Trophoblast cell (in vitro differentiated cells and primary cell): ENCODE measurements around the gene ING5.

Experiments
- DNase-seq, 2 donors: peaks; one replicate each; pipeline ENCODE4 v3.0.0-alpha.2; 2016
- H2AFZ ChIP-seq: 2 replicates; pipeline ENCODE4 v1.6.1; 2013; ENCODE audit warnings: low read length, moderate library complexity, mild to moderate bottlenecking; ENCODE audit not compliant: insufficient read depth, poor library complexity
- H2AK5ac ChIP-seq: 2 replicates; pipeline ENCODE4 v1.6.1; 2013; ENCODE audit warnings: mild to moderate bottlenecking, low read length
- H2BK120ac ChIP-seq: 2 replicates; pipeline ENCODE4 v1.6.1; 2013; ENCODE audit warnings: low read length, mild to moderate bottlenecking, moderate library complexity; ENCODE audit not compliant: insufficient read depth, poor library complexity
- H2BK12ac ChIP-seq: 2 replicates; pipeline ENCODE4 v1.6.1; 2013; ENCODE audit warnings: mild to moderate bottlenecking, low read length, moderate library complexity
- H2BK5ac ChIP-seq: 2 replicates; pipeline ENCODE4 v1.6.1; 2013; ENCODE audit warnings: low read length, low read depth, moderate library complexity, mild to moderate bottlenecking; ENCODE audit not compliant: poor library complexity
- H3K14ac ChIP-seq: 2 replicates; pipeline ENCODE4 v1.6.1; 2013; ENCODE audit warnings: mild to moderate bottlenecking, low read length
- H3K18ac ChIP-seq: 2 replicates; pipeline ENCODE4 v1.6.1; 2013; ENCODE audit warnings: mild to moderate bottlenecking, low read length
- H3K23ac ChIP-seq: 2 replicates; pipeline ENCODE4 v1.6.1; 2013; ENCODE audit warnings: low read length
- H3K27ac ChIP-seq: 2 replicates; pipeline ENCODE4 v1.5.1; 2013; ENCODE audit warnings: low read depth, mild to moderate bottlenecking, inconsistent platforms, low read length, moderate library complexity
- H3K27me3 ChIP-seq: 2 replicates; pipeline ENCODE4 v1.6.1; 2013; ENCODE audit warnings: inconsistent platforms, mild to moderate bottlenecking, low read length, moderate library complexity; ENCODE audit not compliant: insufficient read depth
- H3K36me3 ChIP-seq, 2 experiments: 1 replicate in 1 of 2; 2 replicates in 1 of 2; pipeline ENCODE4 v1.6.1; 2013; ENCODE audit warnings: low read length in 2 of 2, mild to moderate bottlenecking in 2 of 2, moderate library complexity in 1 of 2; ENCODE audit not compliant: insufficient read depth in 2 of 2, control insufficient read depth in 1 of 2
- H3K4ac ChIP-seq: 2 replicates; pipeline ENCODE4 v1.6.1; 2013; ENCODE audit warnings: low read depth, mild to moderate bottlenecking, low read length, moderate library complexity
- H3K4me1 ChIP-seq, 2 experiments: 1 replicate in 1 of 2; 2 replicates in 1 of 2; pipeline ENCODE4 v1.6.1; 2013; ENCODE audit warnings: low read length in 2 of 2, mild to moderate bottlenecking in 2 of 2, moderate library complexity in 1 of 2; ENCODE audit not compliant: insufficient read depth in 2 of 2, control insufficient read depth in 1 of 2
- H3K4me2 ChIP-seq: 2 replicates; pipeline ENCODE4 v1.6.1; 2013; ENCODE audit warnings: inconsistent platforms, mild to moderate bottlenecking, low read length, moderate library complexity
- H3K4me3 ChIP-seq: 2 replicates; pipeline ENCODE4 v1.5.1; 2013; ENCODE audit warnings: mild to moderate bottlenecking, low read depth, low read length, inconsistent platforms
- H3K79me1 ChIP-seq: one replicate; pipeline ENCODE4 v1.6.1; 2013; ENCODE audit warnings: low read length
- H3K79me2 ChIP-seq: 2 replicates; pipeline ENCODE4 v1.6.1; 2013; ENCODE audit warnings: low read length, mild to moderate bottlenecking; ENCODE audit not compliant: control insufficient read depth, insufficient read depth, poor library complexity
- H3K9ac ChIP-seq: 2 replicates; pipeline ENCODE4 v1.6.1; 2013; ENCODE audit warnings: mild to moderate bottlenecking, low read length
- H3K9me3 ChIP-seq: 2 replicates; pipeline ENCODE4 v1.6.1; 2013; ENCODE audit warnings: low read depth, mild to moderate bottlenecking, control low read depth, inconsistent platforms, low read length; ENCODE audit not compliant: insufficient read depth
- H4K12ac ChIP-seq: 2 replicates; pipeline ENCODE4 v1.6.1; 2013; ENCODE audit warnings: low read depth, mild to moderate bottlenecking, low read length, moderate library complexity
- H4K8ac ChIP-seq: 2 replicates; pipeline ENCODE4 v1.6.1; 2013; ENCODE audit warnings: low read depth, mild to moderate bottlenecking, low read length, moderate library complexity
- H4K91ac ChIP-seq: one replicate; pipeline ENCODE4 v1.6.1; 2013; ENCODE audit warnings: low read depth, mild to moderate bottlenecking, low read length, moderate library complexity
- WGBS: extraction: QIAGEN DNeasy Blood & Tissue Kit; methylation state at CpG from one replicate; pipeline ENCODE4 v1.1.7; 2013; ENCODE audit warnings: missing lambda C conversion rate; ENCODE audit not compliant: insufficient read length, insufficient coverage; ENCODE audit errors: extremely low coverage; 5-methylcytosine and 5-hydroxymethylcytosine counted together

ING5 gene

GRCh38 chr2:241753493-241753892 is 51.7 kb downstream of the ING5 start:
- Histone ChIP-seq H3K14ac (no peak overlapping the region), H3K9ac (no peak overlapping the region), H3K4me3 (no peak overlapping the region), H2BK12ac (no peak overlapping the region), H3K9me3 (no peaks in the 10 kb centered on the region), H4K8ac (no peak overlapping the region), H3K4ac (no peak overlapping the region), H3K27ac (no peak overlapping the region), H4K12ac (no peak overlapping the region), H3K36me3 (peaks cover 25 to 30% of the 10 kb centered on the region in 2 experiments), H3K4me1 (no peaks in the 10 kb centered on the region), H2AFZ (no peak overlapping the region), H3K4me2 (no peak overlapping the region), H3K79me1 (no peaks in the 10 kb centered on the region), H3K79me2 (no peaks in the 10 kb centered on the region), H4K91ac (peak overlapping the region; percentile 61), H3K23ac (no peak overlapping the region), H2AK5ac (no peak overlapping the region), H3K27me3 (no peaks in the 10 kb centered on the region), H2BK5ac (no peak overlapping the region), H2BK120ac (no peak overlapping the region), H3K18ac (no peak overlapping the region)
- no CpG with 5 or more reads among the region's 17 CpGs for WGBS
- no peak for DNase-seq

DNA sequence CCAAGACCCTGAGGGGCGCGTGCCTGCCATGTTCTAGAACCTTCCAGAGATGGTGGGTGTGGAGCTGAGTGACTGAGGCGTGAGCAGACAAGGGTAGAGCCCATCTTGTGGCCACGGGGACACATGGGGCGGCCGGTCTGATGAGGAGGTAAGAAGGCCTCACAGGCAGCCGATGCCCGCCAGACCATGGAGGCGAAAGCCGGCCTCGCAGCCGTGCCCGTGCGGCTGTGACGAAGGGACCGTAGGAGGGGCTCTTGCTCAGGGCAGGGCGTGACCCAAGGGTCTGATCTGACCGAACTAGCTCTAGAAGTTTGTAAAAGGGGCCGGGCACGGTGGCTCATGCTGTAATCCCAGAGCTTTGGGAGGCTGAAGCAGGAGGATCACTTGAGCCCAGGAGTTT is 52.2 kb downstream of the ING5 start:
- Histone ChIP-seq H3K4ac (no peak overlapping the region), H3K9ac (no peak overlapping the region), H4K91ac (peak overlapping the region; percentile 61), H3K23ac (no peak overlapping the region), H3K27me3 (no peaks in the 10 kb centered on the region), H2BK120ac (no peak overlapping the region), H4K8ac (no peak overlapping the region), H3K27ac (no peak overlapping the region), H3K79me2 (no peaks in the 10 kb centered on the region), H3K18ac (no peak overlapping the region), H2BK5ac (no peak overlapping the region), H3K79me1 (no peaks in the 10 kb centered on the region), H3K4me1 (no peaks in the 10 kb centered on the region), H2BK12ac (no peak overlapping the region), H4K12ac (no peak overlapping the region), H3K4me2 (no peak overlapping the region), H2AK5ac (no peak overlapping the region), H3K36me3 (peaks cover 23 to 25% of the 10 kb centered on the region in 2 experiments), H3K4me3 (no peak overlapping the region), H3K9me3 (no peaks in the 10 kb centered on the region), H2AFZ (no peak overlapping the region), H3K14ac (no peak overlapping the region)
- no peak for DNase-seq
- no CpG with 5 or more reads among the region's 20 CpGs for WGBS

- H3K18ac ChIP-seq, result no peak overlapping the region
- H2BK5ac ChIP-seq, result no peak overlapping the region
- peaks cover under 1% of the 10 kb centered on the region for H3K9me3 ChIP-seq
- H3K27me3 ChIP-seq, result no peaks in the 10 kb centered on the region
- no peak overlapping the region for H3K4me3 ChIP-seq
- no peak overlapping the region for H3K27ac ChIP-seq
- no peak overlapping the region for H2AK5ac ChIP-seq
- H4K8ac ChIP-seq, result no peak overlapping the region
- H2BK120ac ChIP-seq, result no peak overlapping the region
- no peak overlapping the region for H3K4ac ChIP-seq
- H3K14ac ChIP-seq, result no peak overlapping the region
- no peak overlapping the region for H3K23ac ChIP-seq
- H2BK12ac ChIP-seq, result no peak overlapping the region
- peaks cover 0 to 2% of the 10 kb centered on the region in 2 experiments for H3K4me1 ChIP-seq
- no peaks in the 10 kb centered on the region for H3K79me1 ChIP-seq
- H3K9ac ChIP-seq, result no peak overlapping the region
- WGBS, result no CpG with 5 or more reads among the region's 18 CpGs
- H3K36me3 ChIP-seq, result peaks cover 21 to 26% of the 10 kb centered on the region in 2 experiments
- H2AFZ ChIP-seq, result no peak overlapping the region
- H3K4me2 ChIP-seq, result no peak overlapping the region
- H4K12ac ChIP-seq, result no peak overlapping the region
- no peak for DNase-seq
- no peak overlapping the region for H4K91ac ChIP-seq
- H3K79me2 ChIP-seq, result no peaks in the 10 kb centered on the region
Observed at GRCh38 chr2:241755166-241755565, 53.3 kb downstream of the ING5 start.

- Histone ChIP-seq H4K8ac (no peak overlapping the region), H3K14ac (no peak overlapping the region), H2AFZ (no peak overlapping the region), H2BK12ac (no peak overlapping the region), H3K79me1 (no peaks in the 10 kb centered on the region), H3K4ac (no peak overlapping the region), H3K18ac (no peak overlapping the region), H3K27ac (no peak overlapping the region), H3K36me3 (peaks cover 23 to 30% of the 10 kb centered on the region in 2 experiments), H3K4me2 (no peak overlapping the region), H3K4me3 (no peak overlapping the region), H2AK5ac (no peak overlapping the region), H3K27me3 (no peaks in the 10 kb centered on the region), H2BK5ac (no peak overlapping the region), H4K91ac (no peak overlapping the region), H3K23ac (no peak overlapping the region), H3K4me1 (peaks cover 0 to 2% of the 10 kb centered on the region in 2 experiments), H2BK120ac (no peak overlapping the region), H3K9me3 (peaks cover 4% of the 10 kb centered on the region), H4K12ac (no peak overlapping the region), H3K79me2 (no peaks in the 10 kb centered on the region), H3K9ac (peak overlapping the region; percentile 4)
- DNase-seq, result no peak
- WGBS, result no CpG with 5 or more reads among the region's 27 CpGs
Observed at GRCh38 chr2:241755777-241756176, 53.9 kb downstream of the ING5 start.
